GM12878 (cell line): ENCODE measurements around the gene CRTC2. TPM values are rescaled to one million over a fixed set of nuclear protein-coding genes. Genes with fewer than 3 reads are reported as not detected.
A peak's percentile ranks its signal among the peaks of the same experiment; 100 is the strongest.

Experiments used
- EED ChIP-seq: sonication (generic); IDR thresholded peaks from 2 replicates; pipeline ENCODE4 v1.6.1; 2016; ENCODE audit warnings: antibody characterized with exemption, low read depth
- JUNB ChIP-seq: IDR thresholded peaks from 2 replicates; pipeline ENCODE4 v1.6.1; 2016; ENCODE audit warnings: antibody characterized with exemption, mild to moderate bottlenecking
- POLR2A ChIP-seq: IDR thresholded peaks from 2 replicates; pipeline ENCODE4 v1.6.1; 2011; ENCODE audit warnings: low read depth, mild to moderate bottlenecking, low read length
- POLR2AphosphoS5 ChIP-seq: IDR thresholded peaks from 2 replicates; pipeline ENCODE4 v1.6.1; 2011; ENCODE audit warnings: mild to moderate bottlenecking, low read length, inconsistent platforms
- RELA ChIP-seq: fragments of 450-650 bp; IDR thresholded peaks from 2 replicates; pipeline ENCODE4 v1.8.0; 2014; ENCODE audit warnings: borderline replicate concordance; ENCODE audit not compliant: partially characterized antibody
- polyA plus RNA-seq, 11 experiments: library from polyadenylated mRNA; depleted of rRNA in 4 of 11; unstranded in 6 of 11; stranded (reverse) in 5 of 11; fragments of >200 nt; fragmentation: Nextera tagmentation in 4 of 11; fragmentation: Illumina TruSeq in 1 of 11; extraction: Ambion mirVana in 4 of 11; extraction: Trizol in 1 of 11; gene quantifications; 1 replicate in 1 of 11; 2 replicates in 10 of 11; pipeline versions ENCODE4 v1.2.1 to v1.2.3, GENCODE V29; 2011 to 2016; ENCODE audit warnings: inconsistent platforms in 2 of 11, missing spikeins in 2 of 11, low read depth in 1 of 11
- total RNA-seq, 4 experiments: library from RNA; depleted of rRNA in 3 of 4; stranded (reverse); fragments of >200 nt in 3 of 4; fragmentation: Illumina TruSeq in 1 of 4; extraction: Trizol in 1 of 4; gene quantifications; 2 replicates each; pipeline versions ENCODE4 v1.2.1 to v1.2.3, GENCODE V29; 2013 to 2021
- TF ChIP-seq, protein P1 (sequence below): fragments of 450-650 bp; formaldehyde crosslinking; IDR thresholded peaks from 2 replicates; pipeline ENCODE4 v1.4.0; 2020; ENCODE audit warnings: mild to moderate bottlenecking, moderate library complexity
- TF ChIP-seq, protein P2 (sequence below): IDR thresholded peaks from 2 replicates; pipeline ENCODE4 v1.6.1; 2011; ENCODE audit warnings: mild to moderate bottlenecking, low read depth, low read length, moderate library complexity; ENCODE audit not compliant: insufficient replicate concordance
- TF ChIP-seq, protein P3 (sequence below): IDR thresholded peaks from 2 replicates; pipeline ENCODE4 v1.6.1; 2011; ENCODE audit warnings: borderline replicate concordance, low read depth, mild to moderate bottlenecking, moderate library complexity, mixed read lengths, low read length; ENCODE audit not compliant: insufficient read depth; ENCODE audit errors: extremely low read length

CRTC2 gene
- total and polyA plus RNA-seq, 10 of the 15 experiments (the other 5 are each of a cell fraction or from before 2014, with no cell fraction given), result 5.1 to 57.9 (median 32.7) TPM

DNA sequence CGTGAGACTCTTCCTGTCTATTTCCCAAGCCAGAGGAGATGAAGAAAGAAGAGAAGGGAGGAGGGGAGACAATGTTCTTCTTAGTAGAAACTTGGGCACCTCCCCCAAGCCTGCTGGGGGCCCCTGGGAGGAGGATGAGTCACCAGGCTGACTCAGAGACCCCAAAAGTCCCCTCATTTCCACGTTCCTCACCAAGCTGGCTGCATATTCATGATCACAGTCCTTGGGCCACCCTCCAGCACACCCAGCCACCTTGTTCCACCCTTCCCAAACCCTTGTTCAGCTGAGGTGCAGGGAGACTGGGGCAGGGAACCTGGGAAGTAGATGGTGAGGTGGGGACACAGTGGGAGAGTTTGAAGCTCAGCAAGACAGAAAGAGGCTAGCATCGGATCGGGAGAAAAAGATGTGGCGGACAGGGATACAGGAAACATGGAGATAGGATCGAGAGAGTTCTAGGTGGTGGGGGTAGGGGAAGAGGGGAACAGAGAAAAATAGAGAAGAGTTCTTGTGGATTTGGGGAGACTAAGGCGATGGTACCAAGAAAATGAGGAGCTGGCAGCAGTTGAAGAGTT lies 27.0 kb upstream of the CRTC2 start (continued):
- TF ChIP-seq, protein P1, sequence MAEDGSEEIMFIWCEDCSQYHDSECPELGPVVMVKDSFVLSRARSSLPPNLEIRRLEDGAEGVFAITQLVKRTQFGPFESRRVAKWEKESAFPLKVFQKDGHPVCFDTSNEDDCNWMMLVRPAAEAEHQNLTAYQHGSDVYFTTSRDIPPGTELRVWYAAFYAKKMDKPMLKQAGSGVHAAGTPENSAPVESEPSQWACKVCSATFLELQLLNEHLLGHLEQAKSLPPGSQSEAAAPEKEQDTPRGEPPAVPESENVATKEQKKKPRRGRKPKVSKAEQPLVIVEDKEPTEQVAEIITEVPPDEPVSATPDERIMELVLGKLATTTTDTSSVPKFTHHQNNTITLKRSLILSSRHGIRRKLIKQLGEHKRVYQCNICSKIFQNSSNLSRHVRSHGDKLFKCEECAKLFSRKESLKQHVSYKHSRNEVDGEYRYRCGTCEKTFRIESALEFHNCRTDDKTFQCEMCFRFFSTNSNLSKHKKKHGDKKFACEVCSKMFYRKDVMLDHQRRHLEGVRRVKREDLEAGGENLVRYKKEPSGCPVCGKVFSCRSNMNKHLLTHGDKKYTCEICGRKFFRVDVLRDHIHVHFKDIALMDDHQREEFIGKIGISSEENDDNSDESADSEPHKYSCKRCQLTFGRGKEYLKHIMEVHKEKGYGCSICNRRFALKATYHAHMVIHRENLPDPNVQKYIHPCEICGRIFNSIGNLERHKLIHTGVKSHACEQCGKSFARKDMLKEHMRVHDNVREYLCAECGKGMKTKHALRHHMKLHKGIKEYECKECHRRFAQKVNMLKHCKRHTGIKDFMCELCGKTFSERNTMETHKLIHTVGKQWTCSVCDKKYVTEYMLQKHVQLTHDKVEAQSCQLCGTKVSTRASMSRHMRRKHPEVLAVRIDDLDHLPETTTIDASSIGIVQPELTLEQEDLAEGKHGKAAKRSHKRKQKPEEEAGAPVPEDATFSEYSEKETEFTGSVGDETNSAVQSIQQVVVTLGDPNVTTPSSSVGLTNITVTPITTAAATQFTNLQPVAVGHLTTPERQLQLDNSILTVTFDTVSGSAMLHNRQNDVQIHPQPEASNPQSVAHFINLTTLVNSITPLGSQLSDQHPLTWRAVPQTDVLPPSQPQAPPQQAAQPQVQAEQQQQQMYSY, result no peak
- TF ChIP-seq, protein P2, sequence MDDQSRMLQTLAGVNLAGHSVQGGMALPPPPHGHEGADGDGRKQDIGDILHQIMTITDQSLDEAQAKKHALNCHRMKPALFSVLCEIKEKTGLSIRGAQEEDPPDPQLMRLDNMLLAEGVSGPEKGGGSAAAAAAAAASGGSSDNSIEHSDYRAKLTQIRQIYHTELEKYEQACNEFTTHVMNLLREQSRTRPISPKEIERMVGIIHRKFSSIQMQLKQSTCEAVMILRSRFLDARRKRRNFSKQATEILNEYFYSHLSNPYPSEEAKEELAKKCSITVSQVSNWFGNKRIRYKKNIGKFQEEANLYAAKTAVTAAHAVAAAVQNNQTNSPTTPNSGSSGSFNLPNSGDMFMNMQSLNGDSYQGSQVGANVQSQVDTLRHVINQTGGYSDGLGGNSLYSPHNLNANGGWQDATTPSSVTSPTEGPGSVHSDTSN, result no peak
- TF ChIP-seq, protein P3, sequence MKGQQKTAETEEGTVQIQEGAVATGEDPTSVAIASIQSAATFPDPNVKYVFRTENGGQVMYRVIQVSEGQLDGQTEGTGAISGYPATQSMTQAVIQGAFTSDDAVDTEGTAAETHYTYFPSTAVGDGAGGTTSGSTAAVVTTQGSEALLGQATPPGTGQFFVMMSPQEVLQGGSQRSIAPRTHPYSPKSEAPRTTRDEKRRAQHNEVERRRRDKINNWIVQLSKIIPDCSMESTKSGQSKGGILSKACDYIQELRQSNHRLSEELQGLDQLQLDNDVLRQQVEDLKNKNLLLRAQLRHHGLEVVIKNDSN, result no peak
- peak; percentile 72 for TF ChIP-seq JUNB
- no peak for TF ChIP-seq RELA
- no peak for TF ChIP-seq POLR2A
- peak; percentile 4; the same call in 1 of the 2 replicates for TF ChIP-seq EED
- TF ChIP-seq POLR2AphosphoS5, result no peak
